WTC11 (cell line): Measurements from ENCODE around the gene HTRA2.

Experiments
- ARID4B ChIP-seq: sonication (generic); formaldehyde crosslinking; IDR thresholded peaks from 2 replicates; pipeline ENCODE4 v1.8.0; 2023; ENCODE audit warnings: missing genetic modification reagents, mild to moderate bottlenecking, borderline replicate concordance
- CTCF ChIP-seq: fragments of 200-600 bp; IDR thresholded peaks from 2 replicates; pipeline ENCODE4 v1.8.0; 2022; ENCODE audit warnings: antibody characterized with exemption
- ESRRA ChIP-seq: sonication (generic); formaldehyde crosslinking; IDR thresholded peaks from 2 replicates; pipeline ENCODE4 v1.8.1; 2022; ENCODE audit warnings: mild to moderate bottlenecking, missing genetic modification reagents, borderline replicate concordance
- PRDM15 ChIP-seq: sonication (generic); formaldehyde crosslinking; IDR thresholded peaks from 2 replicates; pipeline ENCODE4 v1.8.0; 2022; ENCODE audit warnings: missing genetic modification reagents
- TF ChIP-seq, protein P1 (sequence below): sonication (generic); formaldehyde crosslinking; IDR thresholded peaks from 2 replicates; pipeline ENCODE4 v1.8.1; 2023; ENCODE audit warnings: mild to moderate bottlenecking, missing genetic modification reagents
- TF ChIP-seq, protein P2 (sequence below): sonication (generic); formaldehyde crosslinking; IDR thresholded peaks from 2 replicates; pipeline ENCODE4 v1.8.1; 2023; ENCODE audit warnings: mild to moderate bottlenecking, missing genetic modification reagents, moderate library complexity

- TF ChIP-seq ESRRA (CRISPR knock-in tag), result no peak
- TF ChIP-seq CTCF, result no peak
- no peak for TF ChIP-seq ARID4B (CRISPR knock-in tag)
- TF ChIP-seq PRDM15, result no peak
- TF ChIP-seq, protein P1, sequence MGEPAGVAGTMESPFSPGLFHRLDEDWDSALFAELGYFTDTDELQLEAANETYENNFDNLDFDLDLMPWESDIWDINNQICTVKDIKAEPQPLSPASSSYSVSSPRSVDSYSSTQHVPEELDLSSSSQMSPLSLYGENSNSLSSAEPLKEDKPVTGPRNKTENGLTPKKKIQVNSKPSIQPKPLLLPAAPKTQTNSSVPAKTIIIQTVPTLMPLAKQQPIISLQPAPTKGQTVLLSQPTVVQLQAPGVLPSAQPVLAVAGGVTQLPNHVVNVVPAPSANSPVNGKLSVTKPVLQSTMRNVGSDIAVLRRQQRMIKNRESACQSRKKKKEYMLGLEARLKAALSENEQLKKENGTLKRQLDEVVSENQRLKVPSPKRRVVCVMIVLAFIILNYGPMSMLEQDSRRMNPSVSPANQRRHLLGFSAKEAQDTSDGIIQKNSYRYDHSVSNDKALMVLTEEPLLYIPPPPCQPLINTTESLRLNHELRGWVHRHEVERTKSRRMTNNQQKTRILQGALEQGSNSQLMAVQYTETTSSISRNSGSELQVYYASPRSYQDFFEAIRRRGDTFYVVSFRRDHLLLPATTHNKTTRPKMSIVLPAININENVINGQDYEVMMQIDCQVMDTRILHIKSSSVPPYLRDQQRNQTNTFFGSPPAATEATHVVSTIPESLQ (CRISPR knock-in tag), result no peak
- TF ChIP-seq, protein P2, sequence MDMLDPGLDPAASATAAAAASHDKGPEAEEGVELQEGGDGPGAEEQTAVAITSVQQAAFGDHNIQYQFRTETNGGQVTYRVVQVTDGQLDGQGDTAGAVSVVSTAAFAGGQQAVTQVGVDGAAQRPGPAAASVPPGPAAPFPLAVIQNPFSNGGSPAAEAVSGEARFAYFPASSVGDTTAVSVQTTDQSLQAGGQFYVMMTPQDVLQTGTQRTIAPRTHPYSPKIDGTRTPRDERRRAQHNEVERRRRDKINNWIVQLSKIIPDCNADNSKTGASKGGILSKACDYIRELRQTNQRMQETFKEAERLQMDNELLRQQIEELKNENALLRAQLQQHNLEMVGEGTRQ (CRISPR knock-in tag), result no peak
These were observed 4.7 kb downstream of the HTRA2 start for GRCh38 chr2:74534411-74534810.
